ENCODE results near the gene LTBP1.

LTBP1 gene

DNA sequence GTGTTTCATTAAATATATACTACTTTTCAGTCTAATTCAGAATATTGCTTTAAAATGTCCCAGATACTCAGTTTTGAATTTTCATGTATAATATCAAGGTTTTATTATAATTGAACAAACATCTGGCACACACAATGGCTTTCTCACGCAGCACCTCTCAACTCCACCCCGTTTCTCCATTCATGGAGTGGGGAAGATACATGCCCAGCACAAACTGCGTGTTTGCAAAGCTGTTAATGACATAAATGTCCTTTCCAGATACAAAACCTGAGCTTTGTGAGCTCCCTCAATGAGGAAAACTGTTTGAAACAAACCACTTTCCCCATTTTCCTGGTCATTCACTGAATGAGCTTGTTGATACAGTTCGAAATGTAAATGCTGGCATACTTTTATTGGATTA is 379.3 kb downstream of the LTBP1 start:
- H3K27ac ChIP-seq: no peak overlapping the region
- H3K9ac ChIP-seq: no peak overlapping the region
- H3K4me3 ChIP-seq: no peak overlapping the region
- H3K27me3 ChIP-seq: no peaks in the 10 kb centered on the region
- H3K36me3 ChIP-seq: no peaks in the 10 kb centered on the region
- no peak overlapping the region for H3K4me2 ChIP-seq
- no peaks in the 10 kb centered on the region for H3K4me1 ChIP-seq
- no peaks in the 10 kb centered on the region for H4K20me1 ChIP-seq
- H3K9me3 ChIP-seq: no peaks in the 10 kb centered on the region
- no peak for TF ChIP-seq Cebpa-rat (IDR thresholded peaks at IDR 0.05)

DNA sequence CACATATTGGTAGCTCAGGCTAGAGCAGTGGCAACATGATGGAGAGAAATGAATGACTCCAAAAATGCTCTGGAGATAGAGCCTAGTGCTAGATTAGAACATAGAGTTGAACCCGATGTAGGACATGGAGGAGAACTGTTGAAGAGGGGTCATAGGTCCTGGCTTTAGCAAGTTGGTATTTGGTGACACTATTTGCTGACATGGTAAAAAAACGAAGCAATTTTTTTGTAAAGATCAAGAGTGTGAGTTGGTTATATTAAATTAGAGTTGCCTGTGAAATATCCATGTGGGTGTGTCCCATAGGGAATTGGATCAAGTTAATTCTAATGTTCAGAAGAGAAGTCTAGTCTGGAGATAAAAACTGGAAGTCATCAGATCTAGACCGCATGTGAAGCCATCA is 386.7 kb downstream of the LTBP1 start:
- H3K9ac ChIP-seq: no peak overlapping the region
- no peak overlapping the region for H3K4me3 ChIP-seq
- peaks cover 6% of the 10 kb centered on the region for H3K4me1 ChIP-seq
- TF ChIP-seq Cebpa-rat (IDR thresholded peaks at IDR 0.05): no peak
- H4K20me1 ChIP-seq: no peaks in the 10 kb centered on the region
- H3K9me3 ChIP-seq: no peaks in the 10 kb centered on the region
- no peak overlapping the region for H3K4me2 ChIP-seq
- H3K27me3 ChIP-seq: no peaks in the 10 kb centered on the region
- no peaks in the 10 kb centered on the region for H3K36me3 ChIP-seq
- H3K27ac ChIP-seq: no peak overlapping the region

GRCh38 chr2:33334083-33334482 is 387.3 kb downstream of the LTBP1 start:
- no peaks in the 10 kb centered on the region for H3K9me3 ChIP-seq

GRCh38 chr2:33335516-33335915 is 388.8 kb downstream of the LTBP1 start:
- TF ChIP-seq Cebpa-rat (IDR thresholded peaks at IDR 0.05): no peak
- Histone ChIP-seq H3K36me3 (no peaks in the 10 kb centered on the region), H3K27ac (no peak overlapping the region), H4K20me1 (no peaks in the 10 kb centered on the region), H3K9ac (no peak overlapping the region), H3K4me1 (peaks cover 6% of the 10 kb centered on the region), H3K27me3 (no peaks in the 10 kb centered on the region), H3K4me2 (no peak overlapping the region), H3K4me3 (no peak overlapping the region), H3K9me3 (no peaks in the 10 kb centered on the region)

More at GRCh38 chr2:33334083-33334482, 387.3 kb downstream of the LTBP1 start:
- peaks cover 6% of the 10 kb centered on the region for H3K4me1 ChIP-seq
- no peaks in the 10 kb centered on the region for H3K27me3 ChIP-seq
- H3K36me3 ChIP-seq: no peaks in the 10 kb centered on the region
- H3K4me2 ChIP-seq: no peak overlapping the region
- H3K27ac ChIP-seq: no peak overlapping the region
- TF ChIP-seq Cebpa-rat (IDR thresholded peaks at IDR 0.05): no peak
- no peak overlapping the region for H3K9ac ChIP-seq
- H4K20me1 ChIP-seq: no peaks in the 10 kb centered on the region
- H3K4me3 ChIP-seq: no peak overlapping the region

- Histone ChIP-seq H3K9ac (no peak overlapping the region), H3K36me3 (no peaks in the 10 kb centered on the region), H3K27ac (no peak overlapping the region), H3K4me3 (no peak overlapping the region), H3K4me1 (peaks cover 6% of the 10 kb centered on the region), H3K9me3 (no peaks in the 10 kb centered on the region), H4K20me1 (no peaks in the 10 kb centered on the region), H3K4me2 (no peak overlapping the region), H3K27me3 (no peaks in the 10 kb centered on the region)
- no peak for TF ChIP-seq Cebpa-rat (IDR thresholded peaks at IDR 0.05)
Observed at GRCh38 chr2:33336036-33336625, 389.4 kb downstream of the LTBP1 start.

DNA sequence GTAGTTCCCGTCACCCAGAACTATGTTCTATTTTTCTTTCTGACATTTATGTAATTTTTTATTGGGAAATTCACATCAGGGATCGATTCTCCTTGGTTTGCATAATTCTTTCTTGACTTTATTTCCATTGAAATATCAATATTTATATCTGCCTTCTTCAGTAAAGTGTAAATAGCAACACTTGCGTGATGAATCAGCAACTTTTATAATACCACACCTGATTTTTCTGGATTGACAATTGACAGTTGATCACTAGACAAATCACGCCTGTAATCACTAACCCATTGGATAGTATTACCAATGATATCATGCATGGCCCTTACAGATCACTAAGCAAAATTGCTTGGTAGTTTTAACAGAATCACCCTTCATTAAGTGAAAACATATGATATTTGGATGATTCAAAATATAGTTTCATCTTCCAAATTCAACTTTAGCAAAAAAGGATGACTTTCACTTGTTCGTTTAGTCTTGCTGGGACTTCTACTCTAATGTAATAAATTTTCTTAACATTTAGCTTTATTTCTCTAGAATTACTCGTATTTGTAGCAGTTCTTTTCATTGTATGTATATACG is 390.7 kb downstream of the LTBP1 start:
- H3K36me3 ChIP-seq: no peaks in the 10 kb centered on the region
- H3K27ac ChIP-seq: no peak overlapping the region
- no peaks in the 10 kb centered on the region for H3K27me3 ChIP-seq
- H3K4me3 ChIP-seq: no peak overlapping the region
- no peak overlapping the region for H3K9ac ChIP-seq
- H3K9me3 ChIP-seq: no peaks in the 10 kb centered on the region
- H3K4me2 ChIP-seq: no peak overlapping the region
- H4K20me1 ChIP-seq: no peaks in the 10 kb centered on the region
- no peak for TF ChIP-seq Cebpa-rat (IDR thresholded peaks at IDR 0.05)
- peaks cover 6% of the 10 kb centered on the region for H3K4me1 ChIP-seq

GRCh38 chr2:33337981-33338380 is 391.2 kb downstream of the LTBP1 start:
- Histone ChIP-seq H3K27ac (no peak overlapping the region), H4K20me1 (no peaks in the 10 kb centered on the region), H3K36me3 (no peaks in the 10 kb centered on the region), H3K9ac (no peak overlapping the region), H3K4me1 (peaks cover 6% of the 10 kb centered on the region), H3K4me2 (no peak overlapping the region), H3K4me3 (no peak overlapping the region), H3K27me3 (no peaks in the 10 kb centered on the region), H3K9me3 (no peaks in the 10 kb centered on the region)
- no peak for TF ChIP-seq Cebpa-rat (IDR thresholded peaks at IDR 0.05)

DNA sequence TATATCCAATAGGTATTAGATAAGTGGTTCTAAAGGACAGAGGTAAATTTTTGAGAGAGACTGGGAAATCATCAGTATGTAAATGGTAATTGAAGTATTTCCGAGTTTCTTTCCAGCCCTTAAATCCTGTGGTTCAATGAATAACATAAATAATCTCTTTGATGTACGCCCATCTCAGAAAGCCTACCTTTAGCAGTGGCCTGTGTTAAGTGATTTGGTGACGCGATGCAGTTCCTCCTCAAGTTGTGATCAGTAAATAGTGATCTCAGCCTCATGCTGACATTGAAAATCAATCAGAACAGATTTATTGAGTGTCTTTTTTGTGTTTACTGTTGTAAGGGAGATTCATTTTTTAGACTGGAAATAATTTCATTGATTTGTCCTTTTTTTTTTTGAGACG is 392.5 kb downstream of the LTBP1 start:
- TF ChIP-seq Cebpa-rat (IDR thresholded peaks at IDR 0.05): no peak
- Histone ChIP-seq H3K27ac (no peak overlapping the region), H3K4me1 (peaks cover 6% of the 10 kb centered on the region), H3K9ac (no peak overlapping the region), H4K20me1 (no peaks in the 10 kb centered on the region), H3K4me2 (no peak overlapping the region), H3K27me3 (no peaks in the 10 kb centered on the region), H3K9me3 (no peaks in the 10 kb centered on the region), H3K4me3 (no peak overlapping the region), H3K36me3 (no peaks in the 10 kb centered on the region)

GRCh38 chr2:33340280-33340679 is 393.5 kb downstream of the LTBP1 start:
- Histone ChIP-seq H3K27ac (no peak overlapping the region), H3K4me3 (no peak overlapping the region), H3K9me3 (no peaks in the 10 kb centered on the region), H3K4me1 (peaks cover 6% of the 10 kb centered on the region), H3K4me2 (no peak overlapping the region), H3K9ac (no peak overlapping the region), H3K27me3 (no peaks in the 10 kb centered on the region), H3K36me3 (no peaks in the 10 kb centered on the region), H4K20me1 (no peaks in the 10 kb centered on the region)
- TF ChIP-seq Cebpa-rat (IDR thresholded peaks at IDR 0.05): no peak

DNA sequence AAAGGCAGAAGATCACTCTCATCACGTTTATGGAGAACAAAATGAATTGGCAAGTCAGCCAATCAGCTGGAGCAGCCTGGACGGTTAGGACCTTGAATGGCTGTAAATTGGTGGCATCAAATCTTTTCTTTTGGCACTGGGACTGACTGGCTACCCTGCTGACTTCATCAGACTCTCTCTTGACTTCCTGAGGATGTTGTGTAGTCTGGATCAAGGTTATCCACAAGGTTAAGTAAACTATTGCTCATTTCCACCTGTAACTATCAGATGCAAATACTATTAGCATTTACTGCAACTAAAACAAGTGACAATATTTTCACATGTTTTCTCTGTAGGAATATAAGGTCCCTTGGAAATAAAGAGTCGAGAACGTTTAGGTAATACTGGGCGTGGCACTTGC is 395.4 kb downstream of the LTBP1 start:
- H3K4me1 ChIP-seq: no peaks in the 10 kb centered on the region
- no peaks in the 10 kb centered on the region for H3K36me3 ChIP-seq
- no peak overlapping the region for H3K27ac ChIP-seq
- H3K4me2 ChIP-seq: no peak overlapping the region
- H3K9me3 ChIP-seq: no peaks in the 10 kb centered on the region
- H3K27me3 ChIP-seq: no peaks in the 10 kb centered on the region
- no peaks in the 10 kb centered on the region for H4K20me1 ChIP-seq
- no peak overlapping the region for H3K4me3 ChIP-seq
- no peak for TF ChIP-seq Cebpa-rat (IDR thresholded peaks at IDR 0.05)
- H3K9ac ChIP-seq: no peak overlapping the region

GRCh38 chr2:33342705-33343104 is 396.0 kb downstream of the LTBP1 start:
- H3K9ac ChIP-seq: no peak overlapping the region
- no peaks in the 10 kb centered on the region for H4K20me1 ChIP-seq
- H3K27ac ChIP-seq: no peak overlapping the region
- TF ChIP-seq Cebpa-rat (IDR thresholded peaks at IDR 0.05): no peak
- no peak overlapping the region for H3K4me3 ChIP-seq
- no peaks in the 10 kb centered on the region for H3K9me3 ChIP-seq
- no peak overlapping the region for H3K4me2 ChIP-seq
- no peaks in the 10 kb centered on the region for H3K27me3 ChIP-seq
- H3K36me3 ChIP-seq: no peaks in the 10 kb centered on the region
- no peaks in the 10 kb centered on the region for H3K4me1 ChIP-seq

Measured in BLaER1 (cell line).